Activated naive CD4-positive, alpha-beta T cell treated with anti-CD3 and anti-CD28 coated beads, Interleukin-2, amount 50 U/mL, for 24 hours (primary cell): ENCODE results near the gene ADAP1.

Experiments used
- H3K27ac Mint-ChIP-seq: one replicate; pipeline ENCODE4 v1.8.0; 2021; ENCODE audit warnings: mild to moderate bottlenecking, mixed read lengths
- H3K27me3 Mint-ChIP-seq: one replicate; pipeline ENCODE4 v1.8.0; 2021; ENCODE audit warnings: mixed read lengths
- H3K36me3 Mint-ChIP-seq: one replicate; pipeline ENCODE4 v1.8.0; 2021; ENCODE audit warnings: mixed read lengths
- H3K4me1 Mint-ChIP-seq: one replicate; pipeline ENCODE4 v1.8.0; 2021; ENCODE audit warnings: mixed read lengths
- H3K4me3 Mint-ChIP-seq: one replicate; pipeline ENCODE4 v1.8.0; 2021; ENCODE audit warnings: mild to moderate bottlenecking, mixed read lengths
- H3K9me3 Mint-ChIP-seq: one replicate; pipeline ENCODE4 v1.8.0; 2021; ENCODE audit warnings: mixed read lengths

ADAP1 gene

DNA sequence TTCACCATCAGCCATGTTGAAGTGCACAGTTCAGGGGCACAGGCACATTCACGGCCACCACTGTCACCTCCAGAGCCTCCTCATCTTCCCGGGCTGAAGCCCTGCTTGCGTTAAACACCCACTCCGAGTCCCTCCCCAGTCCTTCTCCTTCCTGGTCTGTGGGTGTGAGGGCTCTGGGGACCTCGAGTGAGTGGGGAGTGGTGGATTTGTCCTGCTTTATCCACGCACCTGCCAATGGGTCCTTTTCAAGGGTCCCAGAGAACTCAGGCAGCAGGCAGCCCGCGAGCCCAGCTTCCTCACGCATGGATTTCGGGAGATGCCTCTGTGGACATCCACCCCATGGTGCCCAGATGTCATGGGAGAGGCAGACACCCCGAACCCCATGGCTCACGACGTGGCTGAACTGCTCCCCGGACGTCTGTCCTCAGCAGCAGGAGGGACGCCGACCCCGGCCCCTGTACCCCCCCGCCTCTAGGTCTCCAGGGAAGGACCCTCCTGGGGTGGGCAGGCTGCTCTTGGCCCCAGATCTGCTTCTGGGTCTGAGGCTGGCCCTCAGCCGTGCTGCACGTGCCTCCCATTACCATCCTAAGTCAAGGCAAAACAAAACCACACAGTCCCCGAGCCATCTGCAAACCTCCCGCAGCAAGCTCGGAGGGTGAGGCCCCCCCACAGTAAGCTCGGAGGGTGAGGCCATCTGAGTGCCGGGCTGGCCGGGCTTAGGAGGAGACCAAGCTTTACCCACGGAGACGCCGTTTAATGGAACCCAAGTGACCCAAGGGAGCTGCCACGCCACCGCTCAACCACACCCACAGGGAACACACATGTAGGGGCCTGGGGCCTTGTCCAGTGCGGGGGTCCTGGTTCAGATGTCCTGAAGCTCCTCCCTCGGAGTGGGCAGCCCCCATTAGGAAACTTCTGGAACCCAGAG, 37.5 kb upstream of the ADAP1 start:
- no peaks in the 10 kb centered on the region for H3K4me1 Mint-ChIP-seq
- H3K9me3 Mint-ChIP-seq, result no peaks in the 10 kb centered on the region
- no peak overlapping the region for H3K27ac Mint-ChIP-seq
- no peaks in the 10 kb centered on the region for H3K36me3 Mint-ChIP-seq
- H3K27me3 Mint-ChIP-seq, result no peaks in the 10 kb centered on the region
- no peak overlapping the region for H3K4me3 Mint-ChIP-seq

DNA sequence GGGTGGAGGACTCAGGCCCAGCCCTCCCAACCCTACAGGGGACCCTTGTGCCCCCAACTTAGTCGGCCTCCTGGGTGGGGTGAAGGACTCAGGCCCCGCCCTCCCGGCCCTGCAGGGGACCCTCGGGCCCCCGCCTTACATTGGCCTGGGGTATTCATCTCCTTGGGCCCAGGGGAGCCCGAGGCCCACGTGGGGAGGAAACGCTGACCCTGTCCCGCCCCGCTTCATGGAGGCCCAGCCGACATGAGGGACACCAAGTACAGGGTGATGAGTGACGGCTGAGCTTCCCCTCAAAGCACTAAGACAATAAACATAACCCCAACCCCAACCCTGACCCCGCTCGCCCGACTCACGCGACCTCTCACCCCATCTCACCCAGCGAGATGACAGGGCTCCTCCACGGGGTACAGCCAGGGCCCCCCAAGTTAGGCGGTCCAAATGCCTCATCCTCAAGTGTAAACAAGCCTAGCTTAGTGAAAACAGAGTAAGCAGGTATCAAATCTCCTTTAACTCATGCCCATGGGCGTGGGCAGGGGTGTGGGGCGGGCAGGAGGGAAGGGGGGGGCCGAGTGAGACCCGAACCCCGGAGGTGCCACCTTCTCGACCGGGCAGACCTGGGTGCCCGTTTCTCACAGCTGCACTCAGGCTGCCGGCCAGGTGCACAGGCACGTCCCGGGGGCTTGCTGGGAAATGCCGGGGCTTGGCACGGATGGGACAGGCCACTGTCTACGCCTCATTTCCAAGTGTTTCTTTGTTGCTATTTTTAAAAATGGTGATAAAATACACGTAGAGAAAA, 36.7 kb upstream of the ADAP1 start:
- Mint-ChIP-seq H3K9me3 (no peaks in the 10 kb centered on the region), H3K36me3 (no peaks in the 10 kb centered on the region), H3K27ac (no peak overlapping the region), H3K4me3 (no peak overlapping the region), H3K27me3 (no peaks in the 10 kb centered on the region), H3K4me1 (no peaks in the 10 kb centered on the region)

DNA sequence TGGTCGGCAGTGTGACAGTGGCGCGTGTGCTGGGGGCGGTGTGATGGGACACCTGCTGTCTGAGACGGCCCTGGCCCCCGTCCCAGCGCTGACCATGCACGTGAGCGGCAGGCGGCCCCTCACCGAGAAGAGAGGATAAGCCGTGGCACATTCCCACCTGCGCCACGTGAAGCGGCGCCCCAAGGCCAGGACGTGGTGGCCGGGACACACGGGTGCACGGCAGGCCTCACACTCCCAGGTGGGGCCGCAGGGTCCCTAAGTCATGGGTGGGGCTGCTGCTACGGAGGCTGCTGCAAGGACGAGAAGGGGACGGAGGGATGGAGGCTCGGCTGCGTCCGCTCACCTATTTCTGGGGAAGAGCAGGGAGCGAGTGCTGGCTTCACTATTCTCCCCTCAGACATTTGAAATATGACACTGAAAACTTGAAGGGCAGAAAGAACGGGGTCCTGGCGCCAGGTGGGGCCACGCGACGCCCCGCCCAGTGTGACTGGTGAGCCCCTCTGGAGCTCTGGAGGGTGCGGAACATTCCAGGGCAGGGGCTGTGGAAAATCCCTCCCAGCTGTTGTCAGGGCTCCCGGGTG, 36.0 kb upstream of the ADAP1 start:
- no peak overlapping the region for H3K27ac Mint-ChIP-seq
- no peaks in the 10 kb centered on the region for H3K9me3 Mint-ChIP-seq
- no peaks in the 10 kb centered on the region for H3K4me1 Mint-ChIP-seq
- no peak overlapping the region for H3K4me3 Mint-ChIP-seq
- H3K36me3 Mint-ChIP-seq, result no peaks in the 10 kb centered on the region
- H3K27me3 Mint-ChIP-seq, result no peaks in the 10 kb centered on the region

DNA sequence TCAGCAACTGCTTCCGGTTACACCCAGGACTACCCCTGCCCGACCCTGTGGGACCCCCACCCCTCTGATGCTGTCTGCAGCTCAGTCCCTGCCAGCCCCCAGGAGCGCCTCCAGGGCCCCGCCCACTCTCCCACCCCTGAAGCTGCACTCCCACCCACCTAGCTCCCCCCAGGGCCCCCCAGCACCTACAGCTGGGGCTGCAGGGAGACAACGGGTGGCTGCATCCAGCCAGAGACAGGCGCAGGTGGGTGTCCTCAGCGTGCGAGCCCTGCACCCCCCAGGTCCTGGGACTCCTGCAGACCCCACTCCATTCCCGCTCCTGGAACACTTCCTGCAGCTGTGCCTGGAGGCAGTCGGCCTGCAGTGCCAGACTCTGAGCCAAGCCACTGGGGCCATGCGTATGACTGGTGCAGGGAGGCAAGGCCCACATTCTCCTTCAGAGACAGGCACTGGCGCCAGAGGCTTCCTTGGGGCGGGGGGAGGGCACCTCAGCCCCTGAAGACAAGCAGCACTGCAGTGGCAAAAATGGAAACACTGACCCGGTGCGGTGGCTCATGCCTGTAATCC, 34.6 kb upstream of the ADAP1 start:
- Mint-ChIP-seq H3K27ac (no peak overlapping the region), H3K4me1 (no peaks in the 10 kb centered on the region), H3K27me3 (no peaks in the 10 kb centered on the region), H3K4me3 (no peak overlapping the region), H3K36me3 (no peaks in the 10 kb centered on the region), H3K9me3 (no peaks in the 10 kb centered on the region)

DNA sequence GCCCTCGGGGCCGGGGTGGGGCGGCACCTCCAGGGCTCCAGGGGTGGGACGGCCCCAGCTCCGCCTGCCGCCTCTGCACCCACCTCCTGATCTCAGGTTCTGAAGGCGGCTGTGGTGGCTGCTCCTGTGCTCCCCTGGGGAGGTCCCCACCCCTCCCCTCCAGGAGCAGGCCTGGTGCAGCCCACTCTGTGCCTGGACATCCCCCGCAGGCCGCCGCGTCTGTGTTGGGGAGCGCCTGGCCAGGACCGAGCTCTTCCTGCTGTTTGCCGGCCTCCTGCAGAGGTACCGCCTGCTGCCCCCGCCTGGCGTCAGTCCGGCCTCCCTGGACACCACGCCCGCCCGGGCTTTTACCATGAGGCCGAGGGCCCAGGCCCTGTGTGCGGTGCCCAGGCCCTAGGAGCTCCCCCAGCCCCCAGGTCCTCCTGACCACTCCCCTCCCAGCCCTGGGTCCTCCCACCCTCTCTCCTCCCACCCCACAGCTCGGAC, 34.0 kb upstream of the ADAP1 start:
- no peaks in the 10 kb centered on the region for H3K9me3 Mint-ChIP-seq
- no peak overlapping the region for H3K4me3 Mint-ChIP-seq
- H3K27me3 Mint-ChIP-seq, result no peaks in the 10 kb centered on the region
- H3K36me3 Mint-ChIP-seq, result no peaks in the 10 kb centered on the region
- no peaks in the 10 kb centered on the region for H3K4me1 Mint-ChIP-seq
- no peak overlapping the region for H3K27ac Mint-ChIP-seq

DNA sequence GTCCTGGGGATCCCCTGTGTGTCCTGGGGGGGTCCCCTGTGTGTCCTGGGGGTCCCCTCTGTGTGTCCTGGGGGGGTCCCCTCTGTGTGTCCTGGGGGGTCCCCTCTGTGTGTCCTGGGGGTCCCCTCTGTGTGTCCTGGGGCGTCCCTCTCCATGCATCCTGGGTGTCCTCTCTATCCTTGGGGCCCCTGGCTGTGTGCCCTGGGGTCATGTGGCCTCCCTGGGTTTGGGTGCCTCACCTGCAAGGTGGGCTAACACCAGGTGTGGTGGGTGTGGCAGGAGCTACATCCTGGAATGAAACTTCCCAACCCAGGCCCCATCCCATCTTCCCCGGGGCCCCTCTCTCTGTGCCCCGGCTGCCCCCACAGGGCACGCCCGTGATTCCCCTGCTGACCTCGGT, 33.4 kb upstream of the ADAP1 start:
- no peaks in the 10 kb centered on the region for H3K9me3 Mint-ChIP-seq
- H3K4me1 Mint-ChIP-seq, result no peaks in the 10 kb centered on the region
- H3K27me3 Mint-ChIP-seq, result no peaks in the 10 kb centered on the region
- H3K36me3 Mint-ChIP-seq, result no peaks in the 10 kb centered on the region
- no peak overlapping the region for H3K27ac Mint-ChIP-seq
- H3K4me3 Mint-ChIP-seq, result no peak overlapping the region

DNA sequence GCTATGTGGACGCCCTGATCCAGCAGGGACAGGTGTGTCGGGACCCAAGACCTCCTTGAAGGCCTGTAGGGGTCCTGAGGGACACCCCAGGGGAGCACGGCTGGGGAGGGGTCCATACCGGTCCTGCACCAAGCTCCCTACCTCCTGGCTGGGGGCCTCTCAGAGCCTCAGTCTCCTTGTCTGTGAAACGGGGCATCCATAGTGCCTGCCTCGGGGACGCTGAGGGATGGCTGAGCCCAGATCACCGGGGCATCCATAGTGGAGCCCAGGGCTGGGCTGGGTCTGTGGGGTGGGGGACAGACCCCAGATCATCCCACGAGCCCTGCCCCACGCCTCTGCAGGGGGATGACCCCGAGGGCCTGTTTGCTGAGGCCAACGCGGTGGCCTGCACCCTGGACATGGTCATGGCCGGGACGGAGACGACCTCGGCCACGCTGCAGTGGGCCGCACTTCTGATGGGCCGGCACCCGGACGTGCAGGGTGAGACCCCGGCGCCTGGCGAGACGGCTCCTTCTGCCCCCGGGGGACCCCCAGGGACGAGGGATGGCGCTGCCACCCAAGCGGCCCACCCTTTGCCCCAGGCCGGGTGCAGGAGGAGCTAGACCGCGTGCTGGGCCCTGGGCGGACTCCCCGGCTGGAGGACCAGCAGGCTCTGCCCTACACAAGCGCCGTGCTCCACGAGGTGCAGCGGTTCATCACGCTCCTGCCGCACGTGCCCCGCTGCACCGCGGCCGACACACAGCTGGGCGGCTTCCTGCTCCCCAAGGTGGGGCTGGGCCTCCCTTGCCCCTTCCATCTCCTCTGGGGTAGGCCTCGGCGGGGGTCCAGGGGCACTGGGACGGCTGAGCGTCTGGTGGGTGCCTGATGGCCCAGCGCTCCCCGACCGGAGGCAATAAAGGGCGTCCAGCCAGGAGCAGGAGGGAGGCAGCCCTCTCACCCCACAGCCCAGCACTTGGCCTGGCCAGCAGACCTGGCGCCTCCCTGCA, 32.6 kb upstream of the ADAP1 start:
- no peaks in the 10 kb centered on the region for H3K36me3 Mint-ChIP-seq
- no peaks in the 10 kb centered on the region for H3K9me3 Mint-ChIP-seq
- no peaks in the 10 kb centered on the region for H3K4me1 Mint-ChIP-seq
- H3K27ac Mint-ChIP-seq, result no peak overlapping the region
- no peaks in the 10 kb centered on the region for H3K27me3 Mint-ChIP-seq
- H3K4me3 Mint-ChIP-seq, result no peak overlapping the region

DNA sequence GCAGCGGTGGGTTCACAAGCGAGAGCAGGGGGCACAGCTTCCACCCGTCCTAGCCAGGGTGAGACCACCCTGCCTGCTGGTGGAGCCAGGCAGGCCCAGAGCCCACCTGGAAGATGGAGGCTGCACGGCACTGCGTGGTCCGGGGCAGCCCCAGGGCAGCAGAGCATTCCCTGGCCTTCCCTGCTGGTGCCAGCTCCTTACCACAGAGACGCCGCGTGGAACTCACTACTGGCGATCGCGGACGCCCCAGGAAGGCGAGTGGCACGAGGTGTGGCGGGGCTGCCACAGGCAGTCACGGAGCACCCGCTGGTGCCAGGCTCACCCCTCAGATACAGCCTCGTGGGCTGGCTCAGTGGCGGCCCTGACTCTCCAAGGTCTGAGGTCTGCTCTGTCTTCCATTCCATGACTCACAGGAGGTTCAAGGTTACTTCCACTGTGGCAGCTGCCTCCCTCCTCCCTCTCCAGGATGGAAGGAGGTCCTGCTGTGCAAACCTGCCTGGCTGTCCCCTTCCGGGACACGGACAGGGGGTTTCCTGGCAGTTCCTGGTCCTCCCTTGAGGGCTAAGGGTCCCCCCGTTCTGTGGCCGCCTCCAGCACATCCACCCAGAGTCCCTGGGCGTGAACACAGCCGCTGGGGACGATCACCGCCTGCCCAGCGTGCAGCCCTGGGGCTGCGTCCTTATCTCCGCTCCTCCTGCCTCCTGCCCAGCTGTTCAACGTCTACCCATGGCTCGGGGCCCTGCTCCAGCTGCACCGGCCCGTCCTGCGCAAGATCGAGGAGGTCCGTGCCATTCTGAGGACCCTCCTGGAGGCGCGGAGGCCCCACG, 31.6 kb upstream of the ADAP1 start:
- no peaks in the 10 kb centered on the region for H3K9me3 Mint-ChIP-seq
- no peaks in the 10 kb centered on the region for H3K36me3 Mint-ChIP-seq
- no peak overlapping the region for H3K4me3 Mint-ChIP-seq
- no peak overlapping the region for H3K27ac Mint-ChIP-seq
- H3K4me1 Mint-ChIP-seq, result no peaks in the 10 kb centered on the region
- H3K27me3 Mint-ChIP-seq, result no peaks in the 10 kb centered on the region

DNA sequence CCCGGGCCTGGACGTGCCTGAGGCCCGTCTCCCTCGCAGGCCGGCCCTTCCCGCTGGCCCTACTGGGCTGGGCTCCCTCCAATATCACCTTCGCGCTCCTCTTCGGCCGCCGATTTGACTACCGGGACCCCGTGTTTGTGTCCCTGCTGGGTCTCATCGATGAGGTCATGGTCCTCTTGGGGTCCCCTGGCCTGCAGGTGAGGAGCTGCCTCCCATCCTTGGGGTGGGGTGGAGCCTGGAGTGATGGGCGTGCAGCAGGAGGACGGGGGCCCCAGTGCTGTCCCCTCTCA, 30.6 kb upstream of the ADAP1 start:
- Mint-ChIP-seq H3K27ac (no peak overlapping the region), H3K27me3 (no peaks in the 10 kb centered on the region), H3K9me3 (no peaks in the 10 kb centered on the region), H3K4me1 (no peaks in the 10 kb centered on the region), H3K36me3 (no peaks in the 10 kb centered on the region), H3K4me3 (no peak overlapping the region)

DNA sequence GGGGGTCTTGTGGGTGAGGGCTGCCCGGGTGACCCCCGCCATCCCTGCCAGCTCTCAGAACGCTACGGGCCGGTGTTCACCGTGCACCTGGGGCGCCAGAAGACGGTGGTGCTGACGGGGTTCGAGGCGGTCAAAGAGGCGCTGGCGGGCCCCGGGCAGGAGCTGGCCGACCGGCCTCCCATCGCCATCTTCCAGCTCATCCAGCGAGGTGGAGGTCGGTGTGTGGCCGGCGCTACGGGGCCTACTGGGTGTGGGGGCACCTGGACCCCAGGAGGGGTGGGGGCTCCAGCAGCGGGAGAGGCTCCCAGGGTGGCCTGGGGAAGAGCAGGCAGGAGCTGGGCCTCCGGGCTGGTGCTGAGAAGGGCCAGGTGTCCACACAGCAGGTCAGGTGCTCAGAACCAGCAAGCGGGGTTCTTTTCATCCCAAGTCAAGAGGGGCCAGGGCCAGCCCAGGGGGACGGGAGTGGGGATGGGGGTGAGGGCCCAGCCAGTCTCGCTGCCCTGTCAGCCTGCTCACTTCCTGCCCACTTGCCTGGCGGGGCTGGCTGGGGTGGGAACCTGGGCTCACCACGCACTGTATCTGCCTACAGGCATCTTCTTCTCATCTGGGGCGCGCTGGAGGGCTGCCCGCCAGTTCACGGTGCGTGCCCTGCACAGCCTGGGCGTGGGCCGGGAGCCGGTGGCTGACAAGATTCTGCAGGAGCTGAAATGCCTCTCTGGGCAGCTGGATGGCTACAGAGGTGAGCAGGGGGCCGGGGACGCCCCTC, 30.1 kb upstream of the ADAP1 start:
- no peaks in the 10 kb centered on the region for H3K9me3 Mint-ChIP-seq
- H3K4me1 Mint-ChIP-seq, result no peaks in the 10 kb centered on the region
- no peaks in the 10 kb centered on the region for H3K36me3 Mint-ChIP-seq
- H3K27me3 Mint-ChIP-seq, result no peaks in the 10 kb centered on the region
- no peak overlapping the region for H3K4me3 Mint-ChIP-seq
- no peak overlapping the region for H3K27ac Mint-ChIP-seq

DNA sequence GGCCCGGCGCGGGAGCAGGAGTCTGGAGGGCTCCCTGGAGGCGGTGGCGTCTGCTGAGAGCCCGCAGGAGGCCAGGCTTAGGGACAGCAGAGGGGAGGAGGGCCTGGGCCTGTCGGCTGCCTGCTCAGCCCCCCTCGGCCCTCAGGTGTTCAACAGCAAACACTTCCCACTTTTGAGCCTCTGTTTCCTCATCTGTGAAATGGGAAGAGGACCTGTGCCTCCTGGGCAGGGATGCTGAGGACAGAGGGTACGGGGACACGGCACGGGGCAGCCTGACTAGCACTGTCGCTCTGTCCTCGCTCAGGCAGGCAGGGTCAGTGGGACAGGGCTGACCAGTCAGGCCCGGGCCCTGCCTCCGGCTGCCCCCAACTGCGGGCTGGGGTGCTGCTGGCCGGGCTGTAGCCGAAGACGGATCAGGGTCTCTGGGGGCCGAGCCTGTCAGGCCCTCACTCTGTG, 29.2 kb upstream of the ADAP1 start:
- H3K27ac Mint-ChIP-seq, result no peak overlapping the region
- no peaks in the 10 kb centered on the region for H3K27me3 Mint-ChIP-seq
- H3K36me3 Mint-ChIP-seq, result no peaks in the 10 kb centered on the region
- no peaks in the 10 kb centered on the region for H3K9me3 Mint-ChIP-seq
- H3K4me1 Mint-ChIP-seq, result no peaks in the 10 kb centered on the region
- no peak overlapping the region for H3K4me3 Mint-ChIP-seq

DNA sequence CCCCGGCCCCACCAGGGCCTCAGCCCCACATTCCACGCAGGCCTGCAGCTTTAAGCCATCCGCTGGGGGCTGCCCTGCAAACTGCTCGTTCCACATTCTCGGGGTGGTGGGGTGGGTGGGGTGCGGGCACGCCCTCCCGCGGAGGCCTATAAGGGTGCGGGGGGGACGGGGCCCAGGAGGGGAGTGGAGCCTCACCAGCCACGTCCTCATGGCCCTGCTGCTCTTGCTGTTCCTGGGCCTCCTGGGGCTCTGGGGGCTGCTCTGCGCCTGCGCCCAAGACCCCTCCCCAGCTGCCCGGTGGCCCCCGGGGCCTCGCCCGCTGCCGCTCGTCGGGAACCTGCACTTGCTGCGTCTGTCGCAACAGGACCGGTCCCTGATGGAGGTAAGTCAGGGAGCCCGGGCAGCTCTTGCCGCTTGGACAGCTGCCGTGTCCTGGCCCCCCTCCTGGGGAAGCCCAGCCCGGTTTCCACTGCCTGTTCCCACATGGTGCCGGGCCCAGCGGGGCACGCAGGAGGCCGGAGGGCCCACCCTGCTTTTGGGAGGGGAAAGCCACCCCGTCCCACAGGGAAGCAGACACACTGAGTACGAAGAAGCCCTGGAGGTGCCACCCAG, 28.6 kb upstream of the ADAP1 start, which contains the start of gene CYP2W1:
TSS of gene CYP2W1 (plus strand) at position 178 of the 612 bp plus-strand sequence. CDS start at position 209, 31 bp downstream.
- Mint-ChIP-seq H3K4me1 (no peaks in the 10 kb centered on the region), H3K27me3 (no peaks in the 10 kb centered on the region), H3K4me3 (no peak within 1 kb of the TSS), H3K9me3 (no peaks in the 10 kb centered on the region), H3K27ac (no peak within 1 kb of the TSS), H3K36me3 (no peaks in the 10 kb centered on the region)

DNA sequence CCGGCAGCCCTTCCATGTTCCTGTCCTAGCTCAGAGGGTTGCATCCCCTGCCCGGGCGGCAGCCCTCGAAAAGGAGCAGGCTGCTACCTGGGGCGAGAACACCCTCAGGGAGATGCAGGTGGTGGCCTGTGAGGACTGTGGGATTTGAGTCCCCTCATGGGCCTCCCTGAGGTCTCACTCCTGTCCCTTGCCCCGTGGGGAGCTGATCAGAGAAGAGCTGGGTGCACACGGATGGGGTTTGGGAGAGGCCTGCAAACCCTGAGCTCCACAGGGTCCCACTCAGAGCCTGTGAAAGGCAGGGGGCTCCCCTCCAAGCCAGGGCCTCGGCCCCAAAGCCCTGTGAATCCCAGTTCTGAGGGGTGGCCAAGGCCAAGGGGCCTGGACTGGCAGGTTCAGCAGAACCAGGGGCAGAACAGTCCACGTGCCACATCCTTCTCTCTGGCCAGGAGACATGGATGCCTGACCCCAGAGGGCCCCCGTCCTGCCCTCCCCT, 28.1 kb upstream of the ADAP1 start:
- Mint-ChIP-seq H3K4me3 (no peak overlapping the region), H3K36me3 (no peaks in the 10 kb centered on the region), H3K27ac (no peak overlapping the region), H3K27me3 (no peaks in the 10 kb centered on the region), H3K4me1 (no peaks in the 10 kb centered on the region), H3K9me3 (no peaks in the 10 kb centered on the region)
